Activated CD4-positive, alpha-beta T cell treated with anti-CD3 and anti-CD28 coated beads, Interleukin-2, amount 50 U/mL, for 16 hours (primary cell): Measurements from ENCODE around the gene FRMPD4.

Source experiments
- DNase-seq: peaks from one replicate; pipeline ENCODE4 v3.0.0-alpha.2; 2020

FRMPD4 gene

DNA sequence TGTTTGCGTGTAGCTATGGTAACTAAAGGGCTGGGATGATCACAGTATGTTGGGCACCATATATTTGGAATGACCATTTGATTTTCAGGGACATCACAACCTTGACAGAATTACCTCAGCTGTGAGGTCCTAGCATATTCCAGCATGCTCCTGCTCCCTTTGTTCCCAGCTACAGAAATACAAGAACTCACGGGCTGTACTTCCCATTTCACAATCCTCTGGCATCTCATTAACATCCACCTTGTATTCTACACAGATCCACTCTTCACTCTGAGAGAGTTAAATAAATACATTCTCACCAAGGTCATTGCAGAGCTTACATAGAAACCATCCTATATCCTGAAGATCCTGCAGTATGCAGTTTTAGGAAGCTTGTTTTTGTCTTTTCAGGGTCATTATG lies 169.7 kb downstream of the FRMPD4 start:
- DNase-seq, result no peak

DNA sequence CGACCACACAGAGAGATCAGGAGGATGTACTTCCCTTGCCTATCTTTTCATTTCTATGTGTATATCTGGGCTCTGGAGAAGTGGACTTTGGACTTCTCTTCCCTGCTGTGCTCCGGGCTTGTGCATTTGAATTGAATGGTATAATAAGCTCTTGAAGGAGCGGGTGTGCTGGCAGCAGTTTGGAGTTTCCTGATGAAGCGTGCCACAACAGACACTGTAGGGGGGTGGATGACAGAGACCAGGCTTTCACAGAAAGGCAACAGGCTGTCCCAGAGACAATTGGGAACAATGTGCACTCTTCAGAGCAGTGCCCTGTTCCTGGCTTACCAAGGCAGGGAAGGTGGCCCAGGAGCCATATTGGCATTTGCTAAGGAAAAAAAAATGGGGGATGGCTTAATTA lies 170.1 kb downstream of the FRMPD4 start:
- no peak for DNase-seq

DNA sequence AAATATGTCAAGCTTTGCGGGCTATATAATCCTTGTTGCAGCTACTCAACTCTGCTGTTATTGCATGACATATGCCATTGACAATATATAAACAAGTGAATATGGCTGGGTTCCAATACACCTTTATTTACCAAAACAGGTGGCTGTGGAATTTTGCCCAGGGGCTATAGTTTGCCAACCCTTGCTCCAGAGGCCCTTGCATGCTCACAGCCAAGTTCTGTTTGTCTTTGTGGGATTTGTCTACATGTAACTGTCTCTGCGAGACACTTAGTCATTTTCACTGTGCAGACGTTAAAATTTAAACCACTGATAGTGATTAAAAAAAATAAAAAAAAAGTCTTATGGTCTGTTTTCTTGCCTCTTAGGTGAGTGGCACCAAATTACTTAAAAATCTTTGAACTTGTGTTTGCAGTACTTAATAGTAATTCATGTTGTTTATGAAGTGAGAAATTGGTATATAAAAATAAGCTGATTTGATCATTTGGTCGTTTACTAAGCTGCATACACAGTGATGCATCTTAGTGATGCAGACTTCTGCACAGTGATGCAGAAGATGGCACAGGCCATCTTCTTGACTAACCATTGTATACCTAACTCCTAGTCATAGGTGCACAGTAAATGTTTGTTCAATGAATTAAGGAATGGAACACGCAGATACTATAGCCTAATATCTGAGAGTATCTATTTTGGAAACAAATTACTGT lies 170.9 kb downstream of the FRMPD4 start:
- no peak for DNase-seq

DNA sequence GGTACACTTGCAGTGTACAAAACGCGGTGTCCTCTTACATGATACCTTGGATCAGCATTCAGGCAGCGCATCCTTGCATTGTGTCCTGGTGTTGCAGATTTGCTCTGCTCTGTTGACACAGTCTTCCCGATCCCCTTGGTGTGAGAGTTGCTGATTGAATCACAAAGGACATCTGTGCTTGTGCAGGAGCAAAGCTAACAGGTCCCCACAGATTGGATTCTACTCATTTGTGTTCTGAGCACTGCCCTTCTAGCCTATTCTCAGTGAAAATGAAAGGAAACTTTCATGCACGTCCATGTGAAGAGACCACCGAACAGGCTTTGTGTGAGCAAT lies 171.4 kb downstream of the FRMPD4 start:
- DNase-seq, result no peak

DNA sequence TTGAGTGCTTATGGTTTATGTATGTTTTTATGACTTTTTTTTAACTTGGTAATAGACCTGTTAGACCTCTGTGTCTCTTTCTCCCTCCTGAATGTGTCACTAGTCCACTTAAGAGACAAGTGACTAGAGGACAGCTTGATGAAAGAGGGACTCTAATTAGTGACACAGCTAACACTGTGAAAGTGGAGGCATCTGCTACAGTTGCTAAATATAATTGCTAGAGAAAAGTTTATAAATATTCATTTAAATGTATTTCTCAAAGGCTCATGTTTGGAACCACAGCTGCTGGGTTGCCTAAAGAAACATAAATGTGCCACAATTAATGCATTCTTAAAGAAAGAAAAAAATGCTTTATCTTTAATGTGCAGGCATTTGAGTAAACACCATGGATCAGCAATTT lies 176.4 kb downstream of the FRMPD4 start:
- no peak for DNase-seq

DNA sequence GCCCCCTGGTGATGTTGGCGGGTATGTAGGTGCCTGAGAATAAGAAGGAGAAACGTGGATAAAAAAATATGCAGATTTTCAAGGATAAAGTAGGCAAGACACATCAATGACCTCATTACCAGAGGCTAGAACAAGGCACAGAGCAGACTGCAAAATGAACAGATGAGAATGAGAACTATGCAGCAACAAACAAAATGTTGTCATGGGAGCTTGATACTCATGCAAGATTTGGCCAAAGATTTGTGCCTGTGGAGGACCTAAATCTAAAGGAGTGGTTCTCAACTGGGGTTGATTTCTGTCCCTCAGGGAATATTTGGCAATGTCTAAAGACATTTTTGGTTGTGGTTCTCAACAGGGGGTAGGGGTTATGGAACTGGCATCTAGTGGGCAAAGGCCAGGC lies 177.3 kb downstream of the FRMPD4 start:
- DNase-seq, result no peak

DNA sequence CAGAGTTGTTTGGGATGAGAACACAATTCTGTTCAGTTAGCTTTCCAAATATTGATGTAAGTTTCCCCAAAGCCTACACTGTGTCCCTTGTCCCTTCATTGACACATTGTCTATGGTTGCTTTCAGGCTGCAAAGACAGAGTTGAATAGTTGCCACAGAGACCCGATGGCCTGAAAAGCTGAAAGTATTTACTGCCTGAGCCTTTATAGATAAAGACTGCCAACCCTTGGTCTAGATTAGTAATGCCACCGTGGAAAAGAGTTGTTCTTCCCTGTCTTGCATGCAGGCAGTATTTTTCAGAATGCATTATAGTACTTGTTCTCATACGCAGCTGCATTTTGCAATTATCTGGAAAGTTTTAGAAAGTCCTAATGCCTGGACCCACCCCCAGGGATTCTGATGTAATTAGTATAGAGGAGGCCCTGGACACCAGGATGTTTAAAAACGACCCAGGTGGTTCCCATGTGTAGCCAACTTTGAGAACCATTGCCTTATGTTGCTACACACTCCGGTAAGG lies 180.8 kb downstream of the FRMPD4 start:
- DNase-seq, result no peak

DNA sequence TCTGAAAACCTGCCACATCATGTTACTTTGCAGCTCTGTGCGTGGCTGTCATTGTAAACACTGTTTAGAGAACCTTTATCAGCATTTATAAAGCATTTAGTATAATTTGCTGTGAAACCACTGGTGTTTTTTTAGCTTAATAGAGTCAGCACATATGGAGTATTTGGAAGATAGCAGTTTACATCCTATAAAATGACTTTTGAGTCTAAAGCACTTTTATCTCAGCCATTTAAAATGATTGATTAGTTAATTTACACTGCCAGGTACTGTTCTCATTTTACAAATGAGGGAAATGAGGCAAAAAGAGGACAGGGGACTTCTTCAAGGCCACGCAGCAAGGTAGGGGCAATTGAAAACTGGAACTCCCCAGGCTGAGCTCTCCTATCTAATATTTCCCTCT lies 181.7 kb downstream of the FRMPD4 start:
- no peak for DNase-seq

DNA sequence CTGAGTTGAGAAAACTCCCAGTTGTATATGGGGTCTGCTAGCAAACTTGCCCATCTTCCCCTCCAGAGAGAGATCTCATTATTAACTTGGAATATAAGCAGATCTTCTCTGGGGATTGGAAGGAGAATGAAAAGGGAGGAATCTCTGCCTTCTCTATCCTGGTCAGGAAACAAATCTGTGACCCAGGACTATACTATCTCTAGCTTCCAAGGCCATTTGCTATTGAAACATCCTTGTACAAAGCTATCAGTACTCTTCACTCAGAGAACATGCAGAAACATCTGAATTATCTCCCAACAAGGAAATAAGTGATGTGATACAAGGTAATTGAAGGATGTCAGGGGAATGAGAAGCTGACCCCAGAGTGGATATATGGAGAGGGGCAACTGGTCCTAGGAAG lies 183.8 kb downstream of the FRMPD4 start:
- DNase-seq, result no peak

DNA sequence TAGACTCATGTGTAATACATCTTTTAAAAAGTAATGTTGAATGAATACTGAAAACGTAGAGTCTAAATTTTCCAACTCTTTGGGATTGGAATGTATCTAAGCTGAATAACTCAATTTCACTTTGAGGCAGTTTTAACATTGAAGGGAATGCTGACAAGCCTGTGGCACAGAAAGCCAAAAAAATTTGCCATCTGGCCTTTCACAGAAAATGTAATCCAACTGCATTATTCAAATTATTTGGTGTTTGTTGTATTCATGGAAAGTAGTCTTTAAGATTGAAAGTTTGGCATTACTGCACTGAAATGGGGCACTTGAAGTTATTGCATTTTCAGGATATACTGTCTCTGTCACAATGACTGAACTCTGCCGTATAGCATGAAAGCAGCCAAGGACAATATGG lies 186.9 kb downstream of the FRMPD4 start:
- DNase-seq, result no peak

DNA sequence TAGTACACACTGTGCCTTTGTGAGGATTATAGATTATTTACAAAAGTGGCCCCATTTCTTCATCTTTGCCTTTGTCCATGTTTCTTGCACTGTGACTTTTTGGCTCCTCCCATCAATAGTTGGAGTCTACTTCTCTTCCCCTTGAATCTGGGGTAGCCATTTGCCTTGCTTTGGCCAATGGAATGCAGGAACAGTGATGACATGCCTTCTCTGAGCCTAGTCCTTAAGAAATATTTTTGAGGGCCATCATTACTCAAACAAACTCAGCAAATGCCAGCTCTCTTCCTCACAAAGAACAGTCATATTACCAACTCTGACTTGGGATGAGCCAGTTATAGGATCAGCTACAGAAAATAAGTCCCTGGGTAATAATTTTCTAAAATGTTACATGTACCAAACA lies 189.6 kb downstream of the FRMPD4 start:
- DNase-seq, result no peak

DNA sequence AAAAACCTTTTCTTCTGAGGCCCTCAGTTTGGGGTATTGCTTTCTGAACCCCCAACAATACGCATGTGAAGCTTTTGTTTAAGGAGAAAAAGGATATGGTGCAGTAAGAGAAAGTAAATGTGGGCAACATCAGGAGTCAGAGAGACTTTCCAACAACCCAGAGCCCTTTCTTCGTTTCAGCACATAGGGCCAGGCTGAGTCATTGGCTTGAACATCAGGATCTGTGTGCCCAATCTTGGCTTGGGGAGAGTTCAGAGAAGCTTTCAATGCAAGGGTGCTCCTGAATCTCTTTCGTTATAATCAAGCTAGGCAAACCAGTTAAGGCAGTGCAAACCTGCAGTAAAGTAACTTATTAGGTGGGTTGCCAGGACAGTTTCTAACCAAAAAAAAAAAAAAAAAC lies 191.2 kb downstream of the FRMPD4 start:
- DNase-seq, result no peak

DNA sequence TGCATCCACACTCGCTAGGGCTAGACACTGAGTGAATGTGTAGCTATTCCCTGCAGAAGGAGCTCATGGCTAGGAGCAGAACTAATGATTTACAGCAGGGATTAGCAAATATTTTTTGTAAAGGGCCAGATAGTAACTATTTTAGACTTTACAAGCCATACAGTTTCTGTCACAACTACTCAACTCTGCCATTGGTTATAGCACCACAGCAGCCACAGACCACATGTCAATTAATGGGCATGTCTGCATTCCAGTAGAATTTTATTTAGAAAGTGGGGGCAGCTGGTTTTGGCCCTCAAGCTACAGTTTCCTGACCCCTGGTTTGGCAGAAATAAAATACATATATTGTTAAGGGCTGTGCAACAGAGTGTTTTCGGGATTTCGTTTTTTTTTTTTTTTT lies 192.6 kb downstream of the FRMPD4 start:
- DNase-seq, result no peak

DNA sequence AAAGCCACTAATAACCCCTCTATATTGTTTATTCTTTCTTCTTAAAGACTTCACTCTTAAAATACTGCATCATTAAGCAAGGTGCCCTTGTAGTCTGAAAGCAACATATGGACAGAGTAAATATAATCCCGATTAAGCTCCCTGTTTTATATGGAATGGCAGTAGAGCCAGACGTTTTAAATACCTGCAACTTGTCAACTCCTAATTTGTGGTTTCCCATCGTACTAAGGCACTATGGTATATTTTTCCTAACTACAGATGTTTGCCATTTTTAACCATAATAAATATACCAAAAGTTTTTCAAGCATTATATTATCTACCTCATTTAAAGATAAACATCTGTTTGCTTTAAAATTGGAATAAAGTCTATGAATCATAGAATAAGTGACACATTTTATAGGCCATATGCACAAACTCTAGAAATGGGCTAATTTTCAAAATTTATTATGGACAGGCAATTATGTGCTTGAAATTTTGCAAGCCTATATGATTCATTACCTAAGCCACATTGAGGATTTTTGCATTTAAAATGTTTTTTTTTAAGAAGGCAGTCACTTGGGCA lies 194.6 kb downstream of the FRMPD4 start:
- no peak for DNase-seq

DNA sequence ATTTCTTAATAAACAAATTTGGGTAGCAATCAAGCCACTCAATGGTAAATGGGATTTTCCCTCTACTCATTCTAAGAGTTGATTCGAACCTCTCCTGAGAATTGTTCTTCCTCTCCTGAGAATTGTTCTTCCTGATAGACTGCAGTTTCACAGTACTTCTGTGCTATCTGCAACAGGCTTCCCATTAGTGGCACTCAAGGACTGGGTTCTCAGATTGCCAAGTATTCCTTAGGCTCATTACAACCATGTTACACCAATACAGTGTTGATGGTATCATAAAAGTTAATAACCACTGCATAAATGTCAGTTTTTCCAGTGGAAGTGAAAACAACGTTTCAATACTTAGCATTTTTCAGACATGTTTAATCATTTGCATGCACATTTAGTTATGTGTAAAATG lies 201.6 kb downstream of the FRMPD4 start:
- no peak for DNase-seq

DNA sequence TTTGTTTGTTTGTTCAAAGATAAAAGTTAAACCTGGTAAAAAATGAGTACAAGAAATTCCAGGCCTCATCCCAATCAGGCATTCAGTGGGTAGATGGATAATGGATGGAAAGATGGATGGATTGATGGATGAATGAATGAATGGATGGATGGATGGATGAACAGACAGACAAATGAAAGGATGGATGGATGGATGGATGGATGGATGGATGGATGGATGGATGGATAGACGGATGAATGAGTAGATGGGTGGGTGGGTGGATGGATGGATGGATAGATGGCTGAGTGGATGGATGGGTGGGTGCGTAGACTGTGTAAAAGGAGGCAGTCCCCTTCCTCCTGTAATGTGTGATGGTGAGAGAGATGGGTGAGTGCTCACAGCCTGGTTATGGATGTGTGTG lies 206.7 kb downstream of the FRMPD4 start:
- DNase-seq, result no peak

DNA sequence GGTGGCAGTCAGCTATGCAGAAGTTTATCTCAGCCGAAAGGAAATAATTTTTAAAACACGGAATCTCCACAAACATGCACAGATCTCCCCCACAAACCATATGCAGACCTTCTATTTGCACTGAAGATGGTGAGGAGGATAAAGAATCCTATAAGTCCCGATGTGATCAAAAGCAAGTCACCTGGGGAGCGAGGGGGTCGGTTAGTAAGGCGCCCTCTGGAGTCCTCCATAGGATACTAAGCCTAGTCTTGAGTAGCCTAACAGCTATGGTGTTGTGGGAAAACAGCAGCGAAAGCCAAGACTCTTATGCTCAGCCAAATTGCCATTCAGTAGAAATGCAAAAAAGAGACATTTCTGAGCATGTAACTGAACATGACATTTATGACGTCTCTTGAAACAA lies 210.9 kb downstream of the FRMPD4 start:
- DNase-seq, result no peak

DNA sequence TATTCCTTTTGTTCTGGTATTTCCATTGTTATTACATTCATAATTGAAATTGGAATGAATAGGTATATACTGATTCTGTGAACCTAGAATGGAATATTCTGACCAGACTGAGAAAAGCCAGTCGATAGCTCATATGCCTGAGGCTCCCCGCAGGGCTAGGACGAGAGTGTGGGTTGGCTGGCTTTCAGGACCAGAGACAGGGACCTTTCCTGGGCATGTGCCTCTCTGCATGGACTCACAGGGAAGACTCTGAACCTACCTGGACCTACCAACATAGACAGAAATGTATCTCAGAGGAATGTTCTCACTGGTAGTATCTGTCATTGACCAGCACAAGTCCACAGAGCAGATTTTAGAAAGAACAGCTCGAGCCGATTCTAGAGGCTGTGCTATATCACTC lies 214.6 kb downstream of the FRMPD4 start:
- no peak for DNase-seq

DNA sequence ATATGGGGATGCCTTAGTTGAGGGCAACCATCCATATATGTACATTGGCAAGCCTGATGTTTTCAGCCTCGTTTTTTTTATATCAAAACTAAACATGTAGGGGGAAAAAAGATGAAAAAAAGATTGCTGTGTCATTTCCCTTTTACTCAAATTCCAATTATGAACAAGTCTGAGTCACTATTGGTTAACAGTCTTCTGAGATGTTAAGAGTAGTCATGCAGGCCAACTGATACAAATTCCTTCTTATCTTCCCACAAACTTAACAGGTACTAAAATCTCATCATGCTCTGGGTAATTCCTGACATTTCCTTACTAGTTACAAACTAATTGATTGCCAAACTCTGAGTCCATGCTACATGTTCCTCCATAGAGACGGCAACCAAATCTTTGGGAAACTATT lies 222.1 kb downstream of the FRMPD4 start:
- DNase-seq, result peak; percentile 6

DNA sequence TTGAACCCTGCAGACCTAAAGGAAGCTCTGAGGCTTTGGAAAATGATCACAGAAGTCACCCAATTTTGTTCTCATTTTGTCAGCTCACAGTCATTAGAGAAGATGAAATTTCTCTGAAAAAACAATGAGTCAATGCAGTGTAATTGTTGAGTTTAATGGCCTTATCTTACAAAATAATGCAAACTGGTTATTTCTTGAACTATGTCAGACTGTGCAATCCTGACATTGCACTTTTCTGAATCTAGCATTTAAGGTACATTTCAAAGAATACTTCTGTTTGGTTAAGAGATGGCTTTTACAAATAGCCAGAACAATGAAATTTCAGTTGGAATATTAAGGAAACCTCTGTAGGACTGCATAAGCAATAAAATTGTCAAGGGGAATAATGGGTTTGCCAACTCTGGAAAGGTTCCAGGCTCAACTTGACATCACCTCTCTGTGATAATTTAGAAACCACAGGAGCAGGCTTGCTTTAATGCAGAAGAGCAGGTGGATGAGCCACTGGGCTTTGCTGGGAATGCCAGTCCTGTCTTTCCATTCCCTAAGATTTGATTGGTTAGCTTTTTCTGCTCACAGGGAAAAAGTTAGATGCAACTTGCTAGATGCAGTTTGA lies 222.8 kb downstream of the FRMPD4 start:
- DNase-seq, result no peak

DNA sequence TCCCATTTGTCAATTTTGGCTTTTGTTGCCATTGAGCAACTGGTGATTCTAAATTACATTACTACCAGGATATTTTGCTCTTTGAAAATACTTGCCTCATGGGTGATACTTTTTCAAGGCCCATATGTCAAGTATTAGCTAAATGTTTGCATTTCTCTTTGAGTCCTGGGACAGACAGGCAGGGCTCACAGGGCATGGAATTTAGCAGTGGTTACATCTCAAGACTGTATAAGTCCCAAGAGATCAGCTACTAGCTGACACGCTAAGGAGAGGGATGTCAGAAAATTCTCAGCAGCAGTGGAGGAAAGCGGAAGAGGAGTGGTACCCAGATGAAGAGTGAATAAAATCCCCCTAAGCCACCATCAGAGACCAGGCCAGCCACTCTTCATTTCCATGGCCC lies 224.9 kb downstream of the FRMPD4 start:
- no peak for DNase-seq

DNA sequence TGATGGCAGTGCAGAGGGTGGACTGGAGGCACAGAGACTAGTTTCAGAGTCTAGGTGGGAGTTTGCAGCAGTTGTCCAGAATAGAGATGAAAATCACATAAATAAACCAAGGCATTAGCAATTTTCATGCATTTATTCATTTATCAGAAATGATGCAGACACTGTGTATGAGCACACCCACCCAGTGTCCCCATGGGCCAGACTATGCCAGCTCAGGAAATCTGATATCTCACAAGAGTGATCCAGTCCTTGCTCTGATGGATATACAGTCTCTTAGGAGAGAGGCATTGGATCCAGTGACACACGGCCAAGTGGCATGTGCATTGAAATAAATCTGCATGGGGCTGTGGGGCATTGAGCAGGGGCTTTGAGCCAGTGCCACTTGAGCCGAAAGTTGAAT lies 228.2 kb downstream of the FRMPD4 start:
- DNase-seq, result no peak

DNA sequence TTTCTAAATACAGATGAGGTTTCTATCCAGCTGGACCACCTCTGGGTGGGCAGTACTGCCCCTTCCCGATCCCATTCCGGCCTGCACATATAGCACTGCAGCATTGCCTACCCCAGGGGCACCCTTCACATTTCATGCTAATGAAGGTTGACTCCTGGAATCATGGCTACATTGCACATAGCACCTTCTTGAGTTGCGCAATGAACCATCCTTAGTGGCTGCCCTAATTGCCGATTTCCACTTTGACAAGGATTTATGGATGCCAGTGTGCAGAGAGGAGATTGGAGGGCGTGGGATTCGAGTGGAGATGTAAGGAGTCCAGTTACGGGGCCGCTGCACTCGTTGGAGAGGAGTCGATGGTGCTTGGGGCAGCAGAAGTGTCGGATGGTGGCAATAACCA lies 229.0 kb downstream of the FRMPD4 start:
- no peak for DNase-seq

DNA sequence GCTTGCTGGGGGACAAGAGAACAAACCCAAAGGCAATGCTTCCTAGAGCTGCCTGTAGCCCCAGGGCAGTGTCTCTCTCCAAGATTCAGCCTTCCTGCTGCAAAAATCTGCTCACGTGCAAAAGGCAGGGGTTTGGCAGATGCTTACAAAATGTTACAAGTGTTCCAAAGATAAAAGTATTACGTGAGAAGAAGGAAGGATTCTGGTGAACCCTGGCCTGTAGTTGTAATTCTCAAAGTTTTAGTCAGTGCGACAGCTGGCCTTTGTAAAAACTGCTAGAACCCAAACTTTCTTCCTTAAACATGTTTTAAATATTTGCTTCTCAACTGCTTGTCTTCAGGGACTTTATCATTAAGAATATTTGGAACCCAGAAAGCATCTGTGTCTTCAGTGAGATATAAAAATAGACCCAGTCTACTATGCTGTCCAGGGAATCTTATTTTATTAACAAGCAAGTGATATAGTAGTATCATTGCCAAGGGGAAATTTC lies 232.3 kb downstream of the FRMPD4 start:
- no peak for DNase-seq

DNA sequence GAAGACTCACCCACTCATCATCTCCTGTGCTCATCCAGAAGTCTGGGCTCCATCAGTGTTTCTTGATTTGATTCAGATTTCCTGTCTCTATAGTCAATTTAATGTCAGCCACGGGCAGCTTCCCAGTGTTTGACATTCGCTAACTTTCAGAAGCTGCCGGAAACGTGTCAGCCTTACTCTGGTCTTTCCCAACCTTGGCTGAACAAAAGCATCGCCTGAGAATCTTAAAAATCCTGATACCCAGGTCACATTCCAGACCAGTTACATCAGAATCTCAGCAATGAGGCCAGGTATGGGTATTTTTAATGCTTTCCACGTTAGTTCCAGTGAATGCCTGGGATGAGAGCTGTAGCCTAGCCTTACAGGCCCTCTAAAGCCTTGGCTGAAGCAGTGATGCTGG lies 233.8 kb downstream of the FRMPD4 start:
- peak; percentile 3 for DNase-seq
